Natural killer cell (primary cell): ENCODE data around the gene RNU2-63P. TPM values are rescaled to one million over a fixed set of nuclear protein-coding genes. Genes with fewer than 3 reads are reported as not detected.
"Not testable (repeated sequence)": the region's sequence is repeated elsewhere in the genome, so short reads cannot be mapped to it uniquely, and the experiment has no call there.

Source experiments
- ATAC-seq, 3 donors: fragments of 150-1000 bp in 2 of 3; fragments of 200-7000 bp in 1 of 3; cut with Tn5 transposase; 1 replicate in 1 of 3; 2 replicates in 2 of 3; pipeline ENCODE4 v1.10.0; 2021; ENCODE audit warnings: mild to moderate bottlenecking in 2 of 3, moderate library complexity in 2 of 3
- DNase-seq, 2 donors: peaks; one replicate each; pipeline versions ENCODE4 v3.0.0 to v3.0.0-alpha.2; 2013 to 2021; ENCODE audit warnings: mixed read lengths in 1 of 2
- H3K27ac ChIP-seq: one replicate; pipeline ENCODE4 v1.5.1; 2013; ENCODE audit warnings: mild to moderate bottlenecking, low read length
- H3K27me3 ChIP-seq: one replicate; pipeline ENCODE4 v1.6.1; 2013; ENCODE audit warnings: low read length; ENCODE audit not compliant: control insufficient read depth, insufficient read depth
- H3K36me3 ChIP-seq: one replicate; pipeline ENCODE4 v1.6.1; 2013; ENCODE audit warnings: low read length; ENCODE audit not compliant: control insufficient read depth, insufficient read depth
- H3K4me1 ChIP-seq: one replicate; pipeline ENCODE4 v1.6.1; 2013; ENCODE audit warnings: low read length; ENCODE audit not compliant: control insufficient read depth, insufficient read depth
- H3K4me3 ChIP-seq: one replicate; pipeline ENCODE4 v1.5.1; 2013; ENCODE audit warnings: low read length
- H3K9me3 ChIP-seq: one replicate; pipeline ENCODE4 v1.6.1; 2013; ENCODE audit warnings: low read length; ENCODE audit not compliant: control insufficient read depth, insufficient read depth
- H3K27ac Mint-ChIP-seq, 2 donors: one replicate each; pipeline ENCODE4 v1.8.0; 2022; ENCODE audit warnings: mild to moderate bottlenecking in 2 of 2, mixed read lengths in 2 of 2, moderate library complexity in 1 of 2
- H3K27me3 Mint-ChIP-seq, 2 donors: one replicate each; pipeline ENCODE4 v1.8.0; 2022; ENCODE audit warnings: low read depth in 2 of 2, mixed read lengths in 2 of 2
- H3K36me3 Mint-ChIP-seq: one replicate; pipeline ENCODE4 v1.8.0; 2022; ENCODE audit warnings: mixed read lengths
- H3K4me1 Mint-ChIP-seq, 2 donors: one replicate each; pipeline ENCODE4 v1.8.0; 2022; ENCODE audit warnings: mixed read lengths in 2 of 2
- H3K4me3 Mint-ChIP-seq: one replicate; pipeline ENCODE4 v1.8.0; 2022; ENCODE audit warnings: mild to moderate bottlenecking, moderate library complexity, mixed read lengths
- H3K9me3 Mint-ChIP-seq, 2 donors: one replicate each; pipeline ENCODE4 v1.8.0; 2022; ENCODE audit warnings: mixed read lengths in 2 of 2
- WGBS: methylation state at CpG from one replicate; pipeline ENCODE4 v1.1.7; 2013; ENCODE audit warnings: missing lambda C conversion rate; ENCODE audit not compliant: insufficient coverage; 5-methylcytosine and 5-hydroxymethylcytosine counted together
- intact Hi-C: fragments of 100-400 bp; cut with micrococcal nuclease; formaldehyde crosslinking; loops from one replicate; pipeline ENCODE4 v1.14.2; 2022
- total RNA-seq, 4 donors: library from RNA; stranded (reverse); fragments of 120-200 nt in 1 of 4; gene quantifications; one replicate each; pipeline versions ENCODE4 v1.2.3 to v1.2.4, GENCODE V29; 2013 to 2022
- TF ChIP-seq, protein P1 (sequence below): fragments of 200-600 bp; IDR thresholded peaks from one replicate; pipeline ENCODE4 v1.8.0; 2022; ENCODE audit warnings: antibody characterized with exemption

Gene RNU2-63P
- total RNA-seq, 3 donors from 2014 or later (not counting 1 experiment from before 2014, with no cell fraction given) = 46.9 to 117 (median 48.3) TPM

GRCh38 chr2:88053296-88053695 lies 36.9 kb upstream of the RNU2-63P start:
- H3K4me3 ChIP-seq = no peak overlapping the region
- no peaks in the 10 kb centered on the region for H3K27me3 Mint-ChIP-seq
- 44% methylated on average over 1 of the region's 1 CpG for WGBS
- H3K27me3 ChIP-seq = no peaks in the 10 kb centered on the region
- peaks cover 41 to 49% of the 10 kb centered on the region in 2 donors for H3K4me1 Mint-ChIP-seq
- H3K9me3 ChIP-seq = no peaks in the 10 kb centered on the region
- intact Hi-C loops = no loop called here
- H3K4me3 Mint-ChIP-seq = peak overlapping the region; percentile 94
- ATAC-seq (no peak), DNase-seq (no peak)
- TF ChIP-seq, protein P1, sequence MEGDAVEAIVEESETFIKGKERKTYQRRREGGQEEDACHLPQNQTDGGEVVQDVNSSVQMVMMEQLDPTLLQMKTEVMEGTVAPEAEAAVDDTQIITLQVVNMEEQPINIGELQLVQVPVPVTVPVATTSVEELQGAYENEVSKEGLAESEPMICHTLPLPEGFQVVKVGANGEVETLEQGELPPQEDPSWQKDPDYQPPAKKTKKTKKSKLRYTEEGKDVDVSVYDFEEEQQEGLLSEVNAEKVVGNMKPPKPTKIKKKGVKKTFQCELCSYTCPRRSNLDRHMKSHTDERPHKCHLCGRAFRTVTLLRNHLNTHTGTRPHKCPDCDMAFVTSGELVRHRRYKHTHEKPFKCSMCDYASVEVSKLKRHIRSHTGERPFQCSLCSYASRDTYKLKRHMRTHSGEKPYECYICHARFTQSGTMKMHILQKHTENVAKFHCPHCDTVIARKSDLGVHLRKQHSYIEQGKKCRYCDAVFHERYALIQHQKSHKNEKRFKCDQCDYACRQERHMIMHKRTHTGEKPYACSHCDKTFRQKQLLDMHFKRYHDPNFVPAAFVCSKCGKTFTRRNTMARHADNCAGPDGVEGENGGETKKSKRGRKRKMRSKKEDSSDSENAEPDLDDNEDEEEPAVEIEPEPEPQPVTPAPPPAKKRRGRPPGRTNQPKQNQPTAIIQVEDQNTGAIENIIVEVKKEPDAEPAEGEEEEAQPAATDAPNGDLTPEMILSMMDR = no peak
- H3K9me3 Mint-ChIP-seq = no peaks in the 10 kb centered on the region
- H3K36me3 Mint-ChIP-seq = no peaks in the 10 kb centered on the region
- H3K27ac Mint-ChIP-seq = peak overlapping the region; percentile 90 to 99
- H3K27ac ChIP-seq = peak overlapping the region; percentile 9
- peaks cover 2% of the 10 kb centered on the region for H3K36me3 ChIP-seq
- H3K4me1 ChIP-seq = peaks cover 16% of the 10 kb centered on the region

GRCh38 chr2:88051792-88052191 lies 35.4 kb upstream of the RNU2-63P start:
- Mint-ChIP-seq H3K36me3 (no peaks in the 10 kb centered on the region), H3K4me1 (peaks cover 41 to 49% of the 10 kb centered on the region in 2 donors), H3K4me3 (no peak overlapping the region), H3K27ac (peak overlapping the region; percentile 90 to 99), H3K27me3 (no peaks in the 10 kb centered on the region), H3K9me3 (no peaks in the 10 kb centered on the region)
- no peak overlapping the region for H3K27ac ChIP-seq
- TF ChIP-seq, protein P1 = no peak
- peaks cover 2% of the 10 kb centered on the region for H3K36me3 ChIP-seq
- intact Hi-C loops = no loop called here
- H3K4me3 ChIP-seq = no peak overlapping the region
- ATAC-seq = no peak
- H3K4me1 ChIP-seq = peaks cover 16% of the 10 kb centered on the region
- no peaks in the 10 kb centered on the region for H3K27me3 ChIP-seq
- DNase-seq = no peak
- WGBS = 91% methylated on average over 2 of the region's 2 CpGs
- no peaks in the 10 kb centered on the region for H3K9me3 ChIP-seq

GRCh38 chr2:88049622-88050021 lies 33.3 kb upstream of the RNU2-63P start:
- Histone ChIP-seq H3K36me3 (peaks cover 2% of the 10 kb centered on the region), H3K4me1 (peaks cover 7% of the 10 kb centered on the region), H3K27me3 (no peaks in the 10 kb centered on the region), H3K9me3 (no peaks in the 10 kb centered on the region), H3K4me3 (no peak overlapping the region), H3K27ac (no peak overlapping the region)
- ATAC-seq = no peak
- H3K36me3 Mint-ChIP-seq = no peaks in the 10 kb centered on the region
- intact Hi-C loops = no loop called here
- H3K4me1 Mint-ChIP-seq = peaks cover 32 to 40% of the 10 kb centered on the region in 2 donors
- no CpG with 5 or more reads among the region's 1 CpG for WGBS
- TF ChIP-seq, protein P1 = no peak
- H3K27me3 Mint-ChIP-seq = no peaks in the 10 kb centered on the region
- DNase-seq = no peak
- no peaks in the 10 kb centered on the region for H3K9me3 Mint-ChIP-seq
- H3K27ac Mint-ChIP-seq = peak overlapping the region in 1 of 2 donors; percentile 47
- H3K4me3 Mint-ChIP-seq = no peak overlapping the region

DNA sequence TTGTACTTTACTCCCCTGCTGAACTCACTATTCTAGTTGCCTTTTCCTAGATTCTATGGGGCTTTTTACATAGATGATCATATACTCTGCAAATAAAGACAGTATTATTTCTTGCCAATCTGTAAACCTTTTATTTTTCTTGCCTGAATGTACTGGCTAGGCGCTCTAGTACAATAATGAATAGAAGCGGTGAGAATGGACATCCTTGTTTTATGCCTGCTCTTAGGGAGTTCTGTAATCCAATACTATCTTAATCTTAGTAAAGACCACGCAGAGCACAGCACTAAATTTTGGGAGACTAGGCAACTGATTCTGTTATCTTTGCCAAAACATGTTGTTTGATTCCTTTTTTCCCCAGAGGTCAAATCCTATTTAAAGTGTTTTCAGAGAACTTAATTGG lies 32.2 kb upstream of the RNU2-63P start:
- peaks cover 2% of the 10 kb centered on the region for H3K36me3 ChIP-seq
- H3K27ac ChIP-seq = no peak overlapping the region
- no peaks in the 10 kb centered on the region for H3K27me3 ChIP-seq
- Mint-ChIP-seq H3K4me3 (no peak overlapping the region), H3K4me1 (peaks cover 21 to 30% of the 10 kb centered on the region in 2 donors), H3K9me3 (no peaks in the 10 kb centered on the region), H3K27ac (peak overlapping the region in 1 of 2 donors; percentile 38), H3K27me3 (no peaks in the 10 kb centered on the region), H3K36me3 (no peaks in the 10 kb centered on the region)
- no peaks in the 10 kb centered on the region for H3K9me3 ChIP-seq
- intact Hi-C loops = no loop called here
- WGBS = 100% methylated on average over 3 of the region's 3 CpGs
- ATAC-seq (no peak), DNase-seq (no peak)
- TF ChIP-seq, protein P1 = no peak
- no peak overlapping the region for H3K4me3 ChIP-seq
- H3K4me1 ChIP-seq = no peaks in the 10 kb centered on the region

GRCh38 chr2:88045561-88045960 lies 29.2 kb upstream of the RNU2-63P start:
- H3K9me3 Mint-ChIP-seq, H3K4me3 ChIP-seq, H3K27ac ChIP-seq, H3K9me3 ChIP-seq, ATAC-seq, H3K36me3 Mint-ChIP-seq, DNase-seq, H3K4me1 ChIP-seq, H3K4me3 Mint-ChIP-seq, H3K27me3 Mint-ChIP-seq, intact Hi-C loops, H3K27me3 ChIP-seq, H3K36me3 ChIP-seq: not testable (repeated sequence)
- Mint-ChIP-seq H3K27ac (peak overlapping the region in 1 of 2 donors; percentile 8), H3K4me1 (peaks cover 13 to 27% of the 10 kb centered on the region in 2 donors)
- 99% methylated on average over 4 of the region's 6 CpGs for WGBS
